ENCODE results near the gene EXOC3L1.

EXOC3L1 gene

GRCh38 chr16:67161595-67162058 is 28.3 kb downstream of the EXOC3L1 start:
- no peak for DNase-seq

DNA sequence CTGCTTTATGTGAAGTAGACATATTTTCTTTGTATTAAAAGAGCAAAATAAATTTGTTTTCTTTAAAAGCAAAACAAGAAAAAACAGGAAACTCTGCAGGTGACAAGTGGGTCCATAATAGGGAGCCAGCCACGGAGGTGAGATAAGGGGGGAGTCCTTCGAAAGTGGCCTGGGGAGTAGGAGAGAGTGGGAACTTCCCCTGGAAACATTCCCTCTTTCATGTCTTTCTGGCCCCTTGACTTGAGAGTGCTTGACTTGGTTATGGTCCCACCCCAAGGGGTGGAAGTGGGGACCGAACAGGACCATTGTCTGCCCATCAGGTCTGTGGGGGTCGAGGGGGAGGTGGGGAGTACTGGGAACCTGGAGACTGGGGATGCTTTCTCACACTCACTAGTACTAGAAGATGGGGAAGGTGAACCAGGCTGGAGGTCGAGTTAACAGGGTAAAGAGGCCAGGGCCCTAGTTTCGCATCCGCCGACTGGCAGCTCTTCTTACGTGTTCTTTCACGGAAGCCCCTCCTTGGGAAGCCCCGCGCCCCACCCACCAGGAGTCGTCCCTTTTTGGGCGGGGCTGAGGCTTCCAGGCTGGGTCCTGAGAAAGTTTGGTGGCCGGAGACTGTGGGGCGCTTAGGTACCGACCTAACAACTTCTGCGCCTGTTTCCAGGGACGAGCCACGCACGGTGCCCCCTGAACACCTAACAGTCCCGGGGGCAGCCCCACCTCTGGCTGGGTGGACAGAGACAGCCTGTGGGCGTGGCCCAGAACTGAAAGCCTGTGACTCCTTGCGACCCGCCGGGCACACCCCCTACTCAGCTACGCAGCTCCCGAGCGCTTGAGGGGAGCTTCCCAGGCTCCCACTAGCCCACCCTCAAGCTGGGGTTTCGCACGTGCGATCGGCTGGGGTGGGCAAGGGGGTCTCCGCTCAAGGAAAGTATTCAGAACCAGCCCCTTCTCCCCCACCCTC is 31.0 kb downstream of the EXOC3L1 start:
- peak; percentile 77 for DNase-seq

DNA sequence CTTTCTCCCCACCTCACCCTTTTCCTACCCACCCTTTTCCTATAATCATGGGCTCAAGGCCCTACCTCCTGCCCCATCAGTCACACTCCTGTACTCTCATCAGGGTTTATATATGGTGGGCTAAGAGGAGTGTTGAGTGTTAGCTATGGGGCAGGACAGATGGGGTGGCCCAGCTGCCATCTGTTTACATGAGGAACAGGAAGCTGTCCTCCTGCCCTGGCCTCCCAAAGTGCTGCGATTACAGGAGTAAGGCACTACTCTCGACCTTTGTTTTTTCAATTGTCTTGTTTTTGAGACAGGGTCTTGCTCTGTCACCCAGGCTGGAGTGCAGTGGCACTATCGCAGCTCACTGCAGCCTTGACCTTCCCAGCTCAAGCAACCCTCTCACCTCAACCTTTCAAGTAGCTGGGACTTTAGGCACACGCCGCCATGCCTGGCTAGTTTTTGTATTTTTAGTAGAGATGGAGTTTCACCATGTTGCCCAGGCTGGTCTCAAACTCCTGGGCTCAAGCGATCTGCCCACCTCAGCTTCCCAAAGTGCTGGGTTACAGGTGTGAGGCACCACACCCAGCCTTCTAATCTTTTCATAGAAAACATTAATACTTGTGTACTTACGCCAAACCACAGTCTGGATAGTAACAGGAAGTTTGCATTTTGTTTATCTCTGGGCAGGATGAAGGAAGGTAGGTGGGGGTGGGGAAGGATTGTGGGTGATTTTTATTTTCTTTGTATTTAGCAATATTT is 31.9 kb downstream of the EXOC3L1 start:
- no peak for DNase-seq

DNA sequence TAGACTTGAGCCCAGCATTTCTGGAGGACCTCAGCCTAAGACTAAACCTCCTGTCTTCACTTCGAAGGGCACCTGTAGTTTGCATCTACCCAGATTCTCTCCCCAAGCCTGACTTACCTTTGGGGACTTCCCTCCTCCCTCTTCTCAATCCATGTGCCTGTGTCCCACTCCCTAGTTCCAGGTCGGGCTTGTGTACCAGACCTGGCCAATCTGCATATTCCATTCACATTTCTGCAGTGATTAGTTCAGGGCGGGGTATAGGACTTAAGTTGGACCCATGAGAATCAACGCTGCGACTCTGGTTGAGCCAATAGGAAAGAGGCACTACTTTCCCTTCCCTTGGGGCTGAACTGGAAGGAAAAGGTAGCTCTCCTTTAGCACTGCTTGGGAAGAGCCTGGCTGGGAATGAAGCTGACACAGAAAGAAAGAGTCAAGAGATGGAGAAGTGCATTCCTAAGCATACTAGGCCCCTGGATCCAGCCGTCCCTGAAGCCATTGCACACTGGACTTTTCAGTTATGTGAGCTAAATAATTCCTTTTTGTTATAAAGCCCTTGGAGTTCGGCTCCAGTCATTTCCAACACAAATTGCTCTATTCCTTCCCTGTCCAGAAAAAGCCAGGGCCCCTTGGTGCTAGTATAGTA is 32.7 kb downstream of the EXOC3L1 start:
- no peak for DNase-seq

- DNase-seq = no peak
These were observed 33.6 kb downstream of the EXOC3L1 start for GRCh38 chr16:67156143-67156844.

- peak; percentile 77 for DNase-seq
These were observed 34.4 kb downstream of the EXOC3L1 start for GRCh38 chr16:67155295-67156142.

GRCh38 chr16:67154578-67155294 is 35.2 kb downstream of the EXOC3L1 start:
- no peak for DNase-seq

- no peak for DNase-seq
These were observed 38.4 kb downstream of the EXOC3L1 start for GRCh38 chr16:67151431-67152097.

GRCh38 chr16:67150833-67151396 is 39.0 kb downstream of the EXOC3L1 start, which contains the start of gene B3GNT9:
TSS of gene B3GNT9 (minus strand) at chr16:67150998. CDS start at chr16:67150485, 513 bp downstream.
- no peak for DNase-seq

DNA sequence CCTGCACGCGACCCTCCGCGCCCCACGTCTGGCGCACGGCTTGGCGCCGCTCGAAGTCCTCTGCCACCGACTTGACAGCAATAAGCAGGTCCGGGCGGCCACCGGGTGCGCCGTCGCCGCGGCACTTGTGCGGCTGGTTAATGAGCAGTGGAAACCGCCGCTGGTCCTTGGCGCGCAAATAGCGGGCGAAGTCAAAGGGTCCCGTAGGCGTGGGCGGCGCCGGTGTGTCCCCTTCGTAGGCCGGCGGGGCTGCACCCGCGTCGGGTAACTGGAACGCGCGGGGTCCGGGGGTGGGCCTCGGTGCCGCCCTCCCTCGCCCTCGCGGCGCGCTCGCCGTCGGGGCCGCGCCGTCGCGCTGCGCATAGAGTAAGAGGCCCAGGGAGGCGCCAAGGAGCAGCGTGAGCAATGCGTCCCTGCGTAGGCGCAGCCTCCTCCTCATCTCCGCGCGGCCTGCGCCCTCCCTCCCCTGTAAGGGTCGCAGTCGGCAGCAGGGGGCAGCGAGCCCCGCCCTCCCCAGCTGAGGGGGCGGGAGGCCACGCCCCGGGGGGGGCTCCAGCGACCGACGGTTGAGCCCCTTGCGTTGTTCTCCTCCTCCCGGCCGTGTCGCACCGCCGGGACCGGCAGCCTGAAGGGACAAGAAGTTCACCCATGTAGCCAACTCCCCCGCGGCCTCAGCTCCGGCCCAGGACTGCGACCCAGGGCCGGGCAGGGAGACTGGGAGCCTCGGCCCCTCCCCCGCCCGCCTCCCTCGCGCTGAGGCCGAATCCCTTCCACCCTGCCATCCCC is 39.7 kb downstream of the EXOC3L1 start:
- DNase-seq = no peak

- no peak for DNase-seq
These were observed 40.5 kb downstream of the EXOC3L1 start for GRCh38 chr16:67149276-67150046.

DNA sequence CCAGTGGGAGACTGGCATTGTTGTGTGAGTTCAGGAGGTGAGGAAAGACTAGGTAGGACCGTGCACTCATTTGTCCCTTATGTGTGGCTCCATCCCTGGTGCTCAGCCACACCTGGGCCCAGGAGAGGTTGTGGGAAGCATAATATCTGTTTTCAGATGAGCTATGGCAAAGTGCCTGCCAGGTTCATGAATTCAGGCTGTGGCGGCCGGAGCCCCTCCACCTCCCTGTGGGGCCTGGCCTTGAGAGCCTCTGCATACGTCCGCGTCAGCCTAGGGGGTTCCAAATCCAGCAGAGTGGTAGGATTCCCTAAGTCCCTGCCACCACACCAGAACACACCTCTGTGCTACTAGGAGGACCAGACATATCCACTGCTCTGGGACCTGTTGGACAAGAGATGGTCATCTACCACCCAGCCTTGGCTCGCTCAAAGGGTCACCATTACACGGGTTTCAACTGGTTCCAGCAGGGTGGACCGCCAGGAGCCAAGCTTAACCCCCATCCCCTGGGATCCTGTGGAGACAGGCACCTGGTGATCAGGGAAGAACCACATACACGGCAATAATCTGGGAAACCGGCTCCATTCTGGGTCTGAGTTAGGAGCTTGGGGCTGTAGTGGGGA is 41.2 kb downstream of the EXOC3L1 start:
- no peak for DNase-seq

- no peak for DNase-seq
These were observed 41.7 kb downstream of the EXOC3L1 start for GRCh38 chr16:67148221-67148620.

DNA sequence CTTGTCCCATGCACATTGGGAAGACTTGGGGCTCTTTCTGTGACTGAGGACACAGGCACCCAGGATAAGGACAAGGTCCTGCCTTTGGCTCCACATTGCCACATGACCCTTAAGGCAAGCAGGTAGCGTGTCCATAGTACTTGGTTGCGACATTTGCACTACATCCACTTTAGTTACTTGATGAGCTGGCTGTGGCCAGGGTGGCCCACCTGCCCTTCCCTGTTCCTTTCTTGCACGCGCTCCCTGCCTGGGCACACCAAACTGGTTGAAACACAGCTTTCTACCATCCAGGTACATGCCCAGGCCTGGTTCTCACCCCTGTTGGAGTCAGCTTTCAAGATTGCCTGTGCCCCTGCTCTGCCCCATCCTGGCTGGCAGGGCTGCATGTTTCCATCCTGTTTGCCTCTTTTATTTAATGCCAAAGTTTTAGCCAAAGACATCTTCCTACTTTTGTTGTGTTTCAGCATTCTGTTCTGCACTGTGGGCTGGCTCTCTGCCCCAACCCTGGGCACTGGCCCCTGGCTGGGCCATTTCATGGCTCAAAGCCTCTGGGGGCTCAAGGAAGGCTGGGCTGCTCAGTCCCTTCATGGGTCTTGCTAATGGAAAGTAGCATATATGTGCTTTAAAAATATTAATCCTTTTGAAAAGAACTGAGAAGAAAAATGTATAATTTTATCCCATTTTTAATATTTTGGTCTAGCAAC is 42.3 kb downstream of the EXOC3L1 start:
- DNase-seq = no peak

DNA sequence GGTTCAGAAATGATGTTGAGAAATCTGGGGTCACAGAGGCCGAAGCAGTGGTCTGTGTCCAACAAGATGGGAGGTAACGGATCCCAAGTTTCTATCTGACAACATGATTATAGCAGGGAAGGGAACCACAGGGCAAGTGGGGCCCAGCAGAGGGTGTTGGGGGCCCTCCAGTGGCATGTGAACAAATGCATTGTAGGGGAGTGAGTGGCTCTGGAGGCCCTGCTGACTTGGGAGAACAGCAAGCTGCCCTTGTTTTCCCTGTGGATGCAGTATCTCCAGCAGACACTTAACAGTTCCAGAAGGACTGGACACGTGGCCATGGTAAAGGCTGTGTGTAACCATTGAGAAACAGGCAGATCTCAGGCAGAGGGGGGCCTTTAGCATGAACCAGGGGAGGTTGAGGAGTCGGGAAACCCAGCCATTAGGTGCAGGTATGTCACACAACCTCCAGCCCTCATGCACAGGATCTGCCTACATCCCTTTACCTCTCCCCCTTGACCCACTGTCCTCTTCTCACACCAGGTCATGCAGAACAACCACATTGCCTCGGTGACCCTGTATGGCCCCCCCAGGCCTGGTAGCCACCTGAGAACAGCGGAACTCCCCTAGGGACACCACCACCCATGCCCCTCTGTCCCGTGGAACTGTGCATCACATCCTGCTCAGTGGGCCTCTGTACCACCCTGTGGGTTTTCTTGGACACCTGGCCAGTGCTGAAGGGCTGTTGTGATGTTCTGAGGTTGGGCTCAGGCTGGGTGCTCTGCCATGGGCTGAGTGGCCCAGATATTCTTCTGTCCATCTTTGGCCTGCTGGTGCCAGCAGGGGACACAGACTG is 43.2 kb downstream of the EXOC3L1 start:
- no peak for DNase-seq

DNA sequence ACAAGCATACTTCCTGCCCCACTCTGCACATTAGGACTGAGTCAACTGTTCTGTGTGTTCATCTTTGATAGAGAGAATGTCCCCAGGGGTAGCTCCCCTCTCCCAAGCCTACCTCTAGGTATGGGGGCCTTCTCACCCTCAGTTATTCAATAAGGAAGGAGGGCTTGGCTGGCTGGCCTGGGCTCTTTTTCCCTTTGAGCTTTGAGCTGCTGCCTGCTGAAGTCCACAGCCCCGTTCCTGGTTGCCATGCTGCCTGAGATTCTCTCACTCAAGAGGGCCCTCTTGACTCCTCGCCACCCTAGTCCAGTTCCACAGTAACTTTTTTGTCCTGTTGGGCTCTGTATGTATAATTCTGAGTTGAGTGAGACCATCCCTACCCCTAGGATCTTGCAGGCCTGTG is 44.2 kb downstream of the EXOC3L1 start:
- no peak for DNase-seq

All from activated CD4-positive, alpha-beta T cell treated with anti-CD3 and anti-CD28 coated beads, Interleukin-2, amount 50 U/mL, for 1 hour (primary cell).